DMS153 treated with DMSO at 0.1 percent for 48 hours (cell line): ENCODE results near the gene LSS.
"Not testable (repeated sequence)": the region's sequence is repeated elsewhere in the genome, so short reads cannot be mapped to it uniquely, and the experiment has no call there.

Experiments
- DNase-seq: peaks from one replicate; lab custom pipeline; 2025; ENCODE audit not compliant: unreplicated experiment; lab: John Stamatoyannopoulos, UW

Gene LSS

DNA sequence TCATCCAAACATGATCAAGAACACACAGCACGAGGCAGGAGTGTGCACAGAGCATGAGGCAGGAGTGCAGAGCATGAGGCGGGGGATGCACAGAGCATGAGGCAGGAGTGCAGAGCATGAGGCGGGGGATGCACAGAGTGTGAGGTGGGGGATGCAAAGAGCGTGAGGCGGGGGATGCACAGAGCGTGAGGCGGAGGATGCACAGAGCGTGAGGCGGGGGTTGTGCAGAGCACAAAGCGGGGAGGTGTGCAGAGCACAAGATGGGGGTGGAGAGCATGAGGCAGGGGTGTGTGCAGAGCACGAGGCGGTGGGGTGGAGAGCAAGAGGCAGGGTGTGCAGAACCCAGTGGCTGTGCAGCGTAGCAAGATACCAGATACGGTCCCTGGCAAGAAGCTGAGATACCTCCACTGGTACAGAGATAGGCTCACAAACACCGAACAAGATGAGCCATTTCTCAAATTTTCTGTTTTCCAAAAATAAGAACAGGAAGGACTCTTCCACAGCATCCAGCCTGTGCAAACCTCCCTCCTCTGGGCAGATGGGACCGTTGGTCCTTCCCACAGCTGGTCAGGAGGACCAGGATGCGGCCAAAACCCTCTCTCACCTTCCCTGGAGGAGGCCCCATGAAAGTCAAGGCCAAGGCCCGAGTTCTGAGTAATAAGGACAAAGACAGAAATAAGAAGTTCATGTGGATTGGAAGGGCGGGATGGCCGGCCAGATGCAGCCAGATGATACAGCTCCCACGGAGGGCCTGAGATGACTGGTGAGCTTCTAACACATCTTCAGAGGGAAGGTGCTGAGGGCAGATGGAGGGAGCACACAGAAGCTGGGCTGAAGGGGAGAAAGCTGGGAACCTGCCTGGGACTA lies 56.3 kb downstream of the LSS start:
- DNase-seq = no peak

- no peak for DNase-seq
Measured at GRCh38 chr21:46171585-46171984, 57.0 kb downstream of the LSS start.

DNA sequence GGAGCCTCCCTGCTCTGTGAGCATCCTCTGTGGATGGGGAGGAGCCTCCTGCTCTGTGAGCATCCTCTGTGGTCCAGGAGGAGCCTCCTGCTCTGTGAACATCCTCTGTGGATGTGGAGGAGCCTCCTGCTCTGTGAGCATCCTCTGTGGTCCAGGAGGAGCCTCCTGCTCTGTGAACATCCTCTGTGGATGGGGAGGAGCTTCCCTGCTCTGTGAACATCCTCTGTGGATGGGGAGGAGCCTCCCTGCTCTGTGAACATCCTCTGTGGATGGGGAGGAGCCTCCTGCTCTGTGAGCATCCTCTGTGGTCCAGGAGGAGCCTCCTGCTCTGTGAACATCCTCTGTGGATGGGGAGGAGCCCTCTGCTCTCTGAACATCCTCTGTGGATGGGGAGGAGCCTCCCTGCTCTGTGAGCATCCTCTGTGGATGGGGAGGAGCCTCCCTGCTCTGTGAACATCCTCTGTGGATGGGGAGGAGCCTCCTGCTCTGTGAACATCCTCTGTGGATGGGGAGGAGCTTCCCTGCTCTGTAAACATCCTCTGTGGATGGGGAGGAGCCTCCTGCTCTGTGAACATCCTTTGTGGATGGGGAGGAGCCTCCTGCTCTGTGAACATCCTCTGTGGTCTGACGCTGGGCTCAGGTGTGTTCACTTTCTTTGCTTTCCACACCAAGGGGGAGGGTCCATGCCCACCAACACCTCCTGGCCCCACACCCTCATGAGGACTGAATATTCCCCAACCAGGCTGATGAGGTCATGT lies 58.0 kb downstream of the LSS start:
- not testable (repeated sequence) for DNase-seq

DNA sequence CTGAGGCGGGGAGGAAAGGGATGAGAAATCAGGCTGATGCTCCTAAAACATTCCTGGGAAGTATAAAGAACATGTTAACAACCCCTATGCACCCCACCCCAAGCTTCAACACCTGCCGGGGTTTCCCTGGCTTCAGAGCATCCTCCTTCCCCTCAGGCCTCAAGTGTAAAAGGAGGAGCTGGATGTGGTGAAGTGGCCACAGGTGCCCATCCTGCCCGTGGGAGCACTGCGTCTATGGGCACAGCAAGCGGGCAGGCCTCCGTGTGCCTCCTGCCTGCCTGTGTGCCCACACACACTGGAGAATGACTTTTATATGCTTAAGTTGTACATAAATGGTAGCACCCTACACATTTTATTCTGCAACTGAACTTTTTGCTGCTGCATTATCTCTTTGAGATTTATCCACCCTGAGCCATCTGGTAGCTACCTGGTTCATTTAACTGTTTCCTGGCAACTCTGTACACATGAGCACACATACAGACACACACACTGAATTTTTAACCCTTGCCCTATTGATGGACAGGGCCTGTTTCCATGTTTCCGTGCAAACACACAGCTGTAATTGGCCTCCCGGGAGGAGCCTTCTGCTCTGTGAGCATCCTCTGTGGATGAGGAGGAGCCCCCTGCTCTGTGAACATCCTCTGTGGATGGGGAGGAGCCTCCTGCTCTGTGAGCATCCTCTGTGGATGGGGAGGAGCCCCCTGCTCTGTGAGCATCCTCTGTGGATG lies 59.8 kb downstream of the LSS start:
- DNase-seq = no peak

DNA sequence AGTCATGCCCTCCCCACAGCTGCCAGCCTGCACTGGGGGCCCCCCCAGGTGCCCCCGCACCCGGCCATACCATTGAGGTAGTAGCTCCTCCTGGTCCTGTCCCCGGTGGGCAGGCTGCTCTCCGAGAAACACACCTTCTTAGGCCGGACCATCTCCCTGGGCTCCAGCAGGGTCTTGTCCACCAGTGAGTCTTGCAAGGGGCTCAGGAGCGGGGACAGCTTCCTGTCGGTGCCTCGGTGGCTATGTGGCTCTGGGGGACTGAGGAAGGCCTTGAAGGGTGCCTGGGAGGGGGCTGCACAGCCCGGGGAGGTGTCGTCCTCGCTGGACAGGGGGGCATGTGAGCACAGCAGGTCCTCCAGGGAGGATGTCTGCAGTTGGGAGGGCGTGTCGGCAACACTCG lies 60.3 kb downstream of the LSS start:
- no peak for DNase-seq

- no peak for DNase-seq
Measured at GRCh38 chr21:46165098-46165497, 63.5 kb downstream of the LSS start.

GRCh38 chr21:46163380-46163779 lies 65.2 kb downstream of the LSS start:
- DNase-seq = no peak

GRCh38 chr21:46161633-46162592 lies 66.7 kb downstream of the LSS start:
- DNase-seq = no peak

GRCh38 chr21:46160907-46161632 lies 67.5 kb downstream of the LSS start:
- DNase-seq = no peak

DNA sequence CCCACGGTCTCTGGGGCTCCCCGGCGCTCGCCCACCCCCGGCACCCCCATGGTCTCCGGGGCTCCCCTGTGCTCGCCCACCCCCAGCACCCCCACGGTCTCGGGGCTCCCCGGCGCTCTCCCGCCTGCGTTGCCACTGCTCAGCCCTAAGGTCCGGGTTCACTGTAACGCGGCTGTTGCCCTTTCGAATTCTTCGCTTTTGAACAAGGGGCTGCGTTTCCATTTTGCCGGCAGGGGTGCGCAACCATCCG lies 68.0 kb downstream of the LSS start:
- no peak for DNase-seq

GRCh38 chr21:46159841-46160656 lies 68.5 kb downstream of the LSS start:
- no peak for DNase-seq

GRCh38 chr21:46159390-46159789 lies 69.2 kb downstream of the LSS start:
- no peak for DNase-seq

DNA sequence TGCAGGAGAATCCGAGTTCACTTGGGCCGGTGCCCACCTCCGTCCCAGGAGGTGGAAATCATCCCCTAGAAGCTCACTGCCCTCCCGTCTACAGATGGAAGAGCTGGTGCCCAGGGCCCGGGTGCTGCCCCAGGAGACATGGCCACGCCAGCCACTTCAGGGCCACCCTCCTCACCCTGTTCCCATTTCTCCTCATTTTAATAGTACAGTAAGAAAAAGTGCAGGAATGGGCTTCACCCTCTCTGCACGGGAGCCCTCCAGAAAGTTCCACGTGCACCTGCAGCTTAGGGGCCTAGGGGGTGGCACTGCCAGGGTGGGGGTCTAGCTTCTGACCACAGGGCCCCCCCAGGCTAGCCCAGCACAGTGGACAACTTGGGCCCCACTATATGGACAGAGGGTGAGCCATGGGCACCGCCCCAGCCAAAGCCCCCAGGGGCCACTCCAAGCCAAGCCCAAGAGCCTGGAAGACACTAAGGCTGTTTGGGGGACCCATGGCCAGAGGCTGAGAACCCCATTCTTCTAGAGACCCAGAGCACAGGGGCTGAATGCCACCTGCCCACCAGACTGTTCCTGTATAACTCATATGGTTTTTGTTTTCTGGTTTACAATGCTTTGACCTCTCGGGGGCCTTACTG lies 69.8 kb downstream of the LSS start:
- DNase-seq = no peak

- DNase-seq = no peak
Measured at GRCh38 chr21:46157987-46158451, 70.6 kb downstream of the LSS start.

DNA sequence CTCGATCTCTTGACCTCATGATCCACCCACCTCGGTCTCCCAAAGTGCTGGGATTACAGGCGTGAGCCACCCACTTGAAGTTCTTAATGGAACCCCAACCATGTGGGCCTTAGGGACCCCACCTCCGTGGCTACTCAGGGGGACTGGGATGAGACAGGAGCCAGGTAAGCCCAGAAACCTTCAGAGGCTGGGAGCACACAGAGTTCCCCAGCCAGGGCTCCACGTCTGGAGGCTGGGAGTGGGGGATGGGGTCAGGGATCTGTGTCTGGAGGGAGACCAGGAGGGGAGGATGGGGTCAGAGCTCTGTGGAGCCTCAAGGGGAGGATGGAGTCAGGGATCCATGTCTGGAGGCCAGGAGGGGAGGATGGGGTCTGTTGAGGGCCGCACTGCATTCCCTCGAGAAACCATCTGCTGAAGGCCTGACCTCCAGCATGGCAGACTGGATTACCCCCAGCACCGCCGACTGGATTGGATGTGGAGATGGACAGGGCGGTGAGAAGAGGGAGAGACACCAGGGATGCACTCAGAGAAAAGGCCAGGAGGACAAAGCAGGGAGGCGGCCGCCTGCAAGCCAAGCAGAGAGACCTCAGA lies 71.1 kb downstream of the LSS start:
- no peak for DNase-seq

- no peak for DNase-seq
Measured at GRCh38 chr21:46156678-46157077, 71.9 kb downstream of the LSS start.

DNA sequence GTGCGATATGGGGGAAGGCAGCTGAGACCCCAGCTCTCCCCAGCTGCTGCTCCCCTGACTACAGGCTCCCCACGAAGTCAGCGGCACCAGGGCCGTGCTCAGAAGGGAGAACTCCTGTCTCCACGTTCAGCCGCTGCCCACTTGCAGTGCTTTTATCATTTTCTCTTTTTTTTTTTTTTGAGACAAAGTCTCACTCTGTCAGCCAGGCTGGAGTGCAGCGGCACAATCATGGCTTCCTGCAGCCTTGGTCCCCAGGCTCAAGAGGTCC lies 72.3 kb downstream of the LSS start:
- no peak for DNase-seq

DNA sequence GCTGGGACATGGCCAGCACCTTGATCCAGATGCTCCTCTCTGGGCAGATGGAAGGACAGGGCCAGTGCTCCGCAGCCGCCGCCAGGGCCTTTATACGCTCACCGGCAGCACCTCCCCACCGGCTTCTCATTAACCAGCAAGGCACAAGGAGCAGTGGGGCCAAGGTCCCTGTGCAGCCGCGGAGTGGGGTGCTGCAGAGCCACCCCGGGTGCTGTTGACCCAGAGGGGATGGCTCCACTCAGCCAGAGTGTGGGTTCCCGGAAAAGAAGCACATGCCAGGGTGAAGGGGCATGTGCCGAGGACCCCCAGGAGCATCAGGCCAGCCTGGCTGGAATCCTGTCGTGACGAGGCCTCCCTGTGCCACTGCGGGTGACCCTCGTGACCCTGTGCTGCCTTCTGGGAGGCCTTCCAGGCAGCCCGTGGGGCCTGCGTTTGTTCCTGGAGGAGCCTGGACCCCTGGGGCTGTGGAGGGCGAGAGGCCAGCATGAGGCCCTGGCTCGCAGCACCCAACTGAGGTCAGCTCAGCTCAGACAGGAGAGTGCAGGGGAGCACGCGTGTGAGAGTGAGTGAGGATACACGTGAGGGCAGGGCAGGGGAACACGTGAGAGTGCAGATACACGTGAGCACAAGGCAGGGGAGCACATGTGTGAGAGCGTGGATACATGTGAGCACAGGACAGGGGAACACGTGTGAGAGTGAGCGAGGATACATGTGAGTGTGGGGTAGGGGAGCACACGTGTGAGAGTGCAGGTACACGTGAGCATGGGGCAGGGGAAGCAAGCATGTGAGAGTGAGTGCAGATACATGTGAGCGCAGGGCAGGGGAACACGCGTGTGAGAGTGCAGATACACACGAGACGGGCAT lies 72.8 kb downstream of the LSS start, which contains the start of gene FTCD:
FTCD (minus strand) TSS at position 66 of the 864 bp plus-strand sequence; CDS start at position 10, 56 bp downstream.
- DNase-seq = no peak
